Liver (tissue), 9 donors: ENCODE results near the gene CDK17. TPM values are rescaled to one million over a fixed set of nuclear protein-coding genes. Genes with fewer than 3 reads are reported as not detected.

Source experiments
- DNase-seq: peaks from one replicate; pipeline ENCODE4 v3.0.0-alpha.2; 2017; ENCODE audit warnings: low spot score
- H3K27ac ChIP-seq, 2 donors: one replicate each; pipeline ENCODE4 v1.7.0; 2013; ENCODE audit warnings: inconsistent platforms in 2 of 2, low read length in 2 of 2, control low read depth in 1 of 2, low read depth in 1 of 2, mild to moderate bottlenecking in 1 of 2
- H3K27me3 ChIP-seq, 4 donors: one replicate each; pipeline versions ENCODE4 v1.6.1 to v1.7.0; 2013; ENCODE audit warnings: low read length in 3 of 4, inconsistent platforms in 1 of 4, mild to moderate bottlenecking in 1 of 4, moderate library complexity in 1 of 4; ENCODE audit not compliant: control insufficient read depth in 4 of 4, insufficient read depth in 4 of 4
- H3K36me3 ChIP-seq, 4 donors: one replicate each; pipeline versions ENCODE4 v1.6.1 to v1.7.0; 2013; ENCODE audit warnings: low read length in 3 of 4, mild to moderate bottlenecking in 3 of 4, low read depth in 1 of 4, moderate library complexity in 1 of 4; ENCODE audit not compliant: control insufficient read depth in 4 of 4, insufficient read depth in 3 of 4
- H3K4me1 ChIP-seq, 4 donors: one replicate each; pipeline versions ENCODE4 v1.6.1 to v1.7.0; 2013; ENCODE audit warnings: low read length in 3 of 4, mild to moderate bottlenecking in 3 of 4, moderate library complexity in 1 of 4; ENCODE audit not compliant: control insufficient read depth in 4 of 4, insufficient read depth in 4 of 4
- H3K4me3 ChIP-seq, 3 donors: one replicate each; pipeline versions ENCODE4 v1.6.1 to v1.7.0; 2013; ENCODE audit warnings: low read length in 3 of 3, control low read depth in 1 of 3, low read depth in 1 of 3, mild to moderate bottlenecking in 1 of 3
- H3K9ac ChIP-seq, 2 donors: one replicate each; pipeline ENCODE4 v1.7.0; 2013; ENCODE audit warnings: low read length in 2 of 2, mild to moderate bottlenecking in 2 of 2, moderate library complexity in 2 of 2, control low read depth in 1 of 2, low read depth in 1 of 2
- H3K9me3 ChIP-seq, 4 donors: one replicate each; pipeline versions ENCODE4 v1.6.1 to v1.7.0; 2013; ENCODE audit warnings: low read length in 3 of 4; ENCODE audit not compliant: control insufficient read depth in 4 of 4
- ATF3 ChIP-seq: IDR thresholded peaks from 2 replicates; pipeline ENCODE4 v1.6.1; 2016; ENCODE audit warnings: antibody characterized with exemption
- FOXA1 ChIP-seq: IDR thresholded peaks from 2 replicates; pipeline ENCODE4 v1.6.1; 2016; ENCODE audit warnings: antibody characterized with exemption
- FOXA2 ChIP-seq: IDR thresholded peaks from 2 replicates; pipeline ENCODE4 v1.6.1; 2016; ENCODE audit warnings: antibody characterized with exemption
- HNF4G ChIP-seq: IDR thresholded peaks from 2 replicates; pipeline ENCODE4 v1.6.1; 2016; ENCODE audit warnings: antibody characterized with exemption
- RAD21 ChIP-seq, 2 donors: IDR thresholded peaks; 2 replicates each; pipeline ENCODE4 v1.6.1; 2016; ENCODE audit warnings: antibody characterized with exemption in 2 of 2, mild to moderate bottlenecking in 2 of 2
- RXRA ChIP-seq, 2 donors: IDR thresholded peaks; 2 replicates each; pipeline ENCODE4 v1.6.1; 2017 to 2018; ENCODE audit warnings: antibody characterized with exemption in 2 of 2, mild to moderate bottlenecking in 1 of 2
- TAF1 ChIP-seq: conservative IDR thresholded peaks from 2 replicates; pipeline ENCODE4 v1.6.1; 2016; ENCODE audit warnings: antibody characterized with exemption, mild to moderate bottlenecking
- WGBS: extraction: QIAGEN DNeasy Blood & Tissue Kit; methylation state at CpG from one replicate; pipeline ENCODE4 v1.1.7; 2013; 5-methylcytosine and 5-hydroxymethylcytosine counted together
- polyA plus RNA-seq, 2 donors: library from polyadenylated mRNA; stranded (reverse) in 1 of 2; unstranded in 1 of 2; fragments of 200-250 nt in 1 of 2; fragments of >200 nt in 1 of 2; fragmentation: Nextera tagmentation in 1 of 2; extraction: Ambion mirVana in 1 of 2; gene quantifications; one replicate each; pipeline versions ENCODE4 v1.2.1 to v1.2.3, GENCODE V29; 2013 to 2015
- total RNA-seq, 2 donors: library from RNA; depleted of rRNA; stranded (reverse); fragments of >200 nt; gene quantifications; one replicate each; pipeline ENCODE4 v1.2.3, GENCODE V29; 2014
- TF ChIP-seq, protein P1 (sequence below): fragments of 150-350 bp; IDR thresholded peaks from 2 replicates; pipeline ENCODE4 v1.5.1; 2017; ENCODE audit warnings: improper control_type of control experiment, low read depth, low read length; ENCODE audit not compliant: missing input control
- TF ChIP-seq, protein P2 (sequence below): IDR thresholded peaks from 2 replicates; pipeline ENCODE4 v1.6.1; 2016; ENCODE audit warnings: antibody characterized with exemption
- donor health status: healthy.
- donor health status: healthy.
- donor health status: healthy.
- donor health status: healthy.
- donor health status: healthy.

CDK17 gene
- total and polyA plus RNA-seq, 4 donors: 4.8 to 25.2 (median 14.9) TPM

GRCh38 chr12:96359328-96359727 is 40.9 kb downstream of the CDK17 start:
- H3K4me1 ChIP-seq: peaks cover 0 to 9% (median 2%) of the 10 kb centered on the region in 4 donors
- no peaks in the 10 kb centered on the region for H3K27me3 ChIP-seq
- no peak for TF ChIP-seq ATF3
- no peak overlapping the region for H3K4me3 ChIP-seq
- H3K9me3 ChIP-seq: no peaks in the 10 kb centered on the region
- no peak overlapping the region for H3K9ac ChIP-seq
- H3K36me3 ChIP-seq: no peaks in the 10 kb centered on the region
- H3K27ac ChIP-seq: no peak overlapping the region
- DNase-seq: no peak

DNA sequence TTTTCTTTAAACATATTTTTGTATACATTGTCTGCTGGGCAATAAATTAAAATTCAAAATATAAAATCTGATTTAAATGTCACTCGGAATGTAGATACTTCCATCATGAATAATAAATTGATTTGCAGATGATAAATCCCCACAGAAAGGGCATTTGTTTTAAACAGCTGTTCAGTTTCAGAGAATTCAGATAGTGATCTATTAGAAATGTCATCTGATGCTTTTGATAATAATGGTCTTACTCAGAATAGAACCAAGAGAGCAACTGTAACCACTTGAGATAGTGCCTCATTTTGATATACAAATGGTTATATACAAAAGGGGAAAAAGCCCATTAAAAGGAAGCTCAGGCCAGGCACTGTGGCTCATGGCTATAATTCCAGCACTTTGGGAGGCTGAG is 43.4 kb downstream of the CDK17 start:
- 96% methylated on average over 1 of the region's 1 CpG for WGBS
- Histone ChIP-seq H3K4me1 (peaks cover 0 to 13% (median 4%) of the 10 kb centered on the region in 4 donors), H3K9me3 (no peaks in the 10 kb centered on the region), H3K9ac (no peak overlapping the region), H3K36me3 (no peaks in the 10 kb centered on the region), H3K27me3 (no peaks in the 10 kb centered on the region), H3K4me3 (no peak overlapping the region), H3K27ac (no peak overlapping the region)
- TF ChIP-seq FOXA1 (no peak), RAD21 (IDR thresholded peaks at IDR 0.05) (no peak), FOXA2 (no peak), TAF1 (no peak), RXRA (IDR thresholded peaks at IDR 0.05) (no peak)
- no peak for DNase-seq

DNA sequence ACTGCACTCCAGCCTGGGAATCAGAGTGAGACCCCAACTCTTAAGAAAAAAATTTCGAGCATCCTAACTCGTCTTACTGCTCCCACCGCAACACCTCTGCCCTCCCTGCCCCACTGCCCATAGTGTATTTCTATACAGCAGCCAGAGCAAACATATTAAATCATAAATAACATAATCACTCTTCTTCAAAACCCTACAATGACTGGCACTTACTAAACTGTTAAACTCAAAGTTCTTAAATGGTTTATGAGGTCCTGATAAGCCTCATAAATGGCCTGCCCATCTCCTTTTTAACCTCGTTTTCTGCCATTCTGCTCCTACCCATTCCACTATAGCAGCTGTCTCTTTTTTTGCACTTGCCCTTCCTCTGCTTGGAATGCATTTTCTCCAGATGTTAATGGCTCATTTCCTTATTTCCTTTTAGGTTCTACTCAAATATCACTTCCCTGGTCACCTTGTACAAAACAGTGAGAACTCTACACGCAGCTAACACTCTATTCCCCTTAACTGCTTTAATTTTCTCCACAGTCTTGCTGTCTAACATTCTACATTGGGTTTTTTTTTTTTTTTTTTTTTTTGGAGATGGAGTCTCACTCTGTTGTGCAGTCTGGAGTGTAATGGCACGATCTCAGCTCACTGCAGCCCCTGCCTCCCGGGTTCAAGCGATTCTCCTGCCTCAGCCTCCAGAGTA is 45.2 kb downstream of the CDK17 start:
- DNase-seq: no peak
- H3K4me1 ChIP-seq: peaks cover 0 to 5% (median 2%) of the 10 kb centered on the region in 4 donors
- no peaks in the 10 kb centered on the region for H3K9me3 ChIP-seq
- H3K36me3 ChIP-seq: no peaks in the 10 kb centered on the region
- H3K9ac ChIP-seq: no peak overlapping the region
- H3K4me3 ChIP-seq: no peak overlapping the region
- TF ChIP-seq FOXA2 (no peak), RAD21 (IDR thresholded peaks at IDR 0.05) (no peak), HNF4G (no peak)
- TF ChIP-seq, protein P1, sequence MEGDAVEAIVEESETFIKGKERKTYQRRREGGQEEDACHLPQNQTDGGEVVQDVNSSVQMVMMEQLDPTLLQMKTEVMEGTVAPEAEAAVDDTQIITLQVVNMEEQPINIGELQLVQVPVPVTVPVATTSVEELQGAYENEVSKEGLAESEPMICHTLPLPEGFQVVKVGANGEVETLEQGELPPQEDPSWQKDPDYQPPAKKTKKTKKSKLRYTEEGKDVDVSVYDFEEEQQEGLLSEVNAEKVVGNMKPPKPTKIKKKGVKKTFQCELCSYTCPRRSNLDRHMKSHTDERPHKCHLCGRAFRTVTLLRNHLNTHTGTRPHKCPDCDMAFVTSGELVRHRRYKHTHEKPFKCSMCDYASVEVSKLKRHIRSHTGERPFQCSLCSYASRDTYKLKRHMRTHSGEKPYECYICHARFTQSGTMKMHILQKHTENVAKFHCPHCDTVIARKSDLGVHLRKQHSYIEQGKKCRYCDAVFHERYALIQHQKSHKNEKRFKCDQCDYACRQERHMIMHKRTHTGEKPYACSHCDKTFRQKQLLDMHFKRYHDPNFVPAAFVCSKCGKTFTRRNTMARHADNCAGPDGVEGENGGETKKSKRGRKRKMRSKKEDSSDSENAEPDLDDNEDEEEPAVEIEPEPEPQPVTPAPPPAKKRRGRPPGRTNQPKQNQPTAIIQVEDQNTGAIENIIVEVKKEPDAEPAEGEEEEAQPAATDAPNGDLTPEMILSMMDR: no peak
- TF ChIP-seq, protein P2, sequence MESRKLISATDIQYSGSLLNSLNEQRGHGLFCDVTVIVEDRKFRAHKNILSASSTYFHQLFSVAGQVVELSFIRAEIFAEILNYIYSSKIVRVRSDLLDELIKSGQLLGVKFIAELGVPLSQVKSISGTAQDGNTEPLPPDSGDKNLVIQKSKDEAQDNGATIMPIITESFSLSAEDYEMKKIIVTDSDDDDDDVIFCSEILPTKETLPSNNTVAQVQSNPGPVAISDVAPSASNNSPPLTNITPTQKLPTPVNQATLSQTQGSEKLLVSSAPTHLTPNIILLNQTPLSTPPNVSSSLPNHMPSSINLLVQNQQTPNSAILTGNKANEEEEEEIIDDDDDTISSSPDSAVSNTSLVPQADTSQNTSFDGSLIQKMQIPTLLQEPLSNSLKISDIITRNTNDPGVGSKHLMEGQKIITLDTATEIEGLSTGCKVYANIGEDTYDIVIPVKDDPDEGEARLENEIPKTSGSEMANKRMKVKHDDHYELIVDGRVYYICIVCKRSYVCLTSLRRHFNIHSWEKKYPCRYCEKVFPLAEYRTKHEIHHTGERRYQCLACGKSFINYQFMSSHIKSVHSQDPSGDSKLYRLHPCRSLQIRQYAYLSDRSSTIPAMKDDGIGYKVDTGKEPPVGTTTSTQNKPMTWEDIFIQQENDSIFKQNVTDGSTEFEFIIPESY: no peak
- H3K27ac ChIP-seq: no peak overlapping the region
- 92% methylated on average over 8 of the region's 8 CpGs for WGBS
- H3K27me3 ChIP-seq: no peaks in the 10 kb centered on the region
